SJSA1 (cell line): Measurements from ENCODE around the gene SIX6. TPM values are rescaled to one million over a fixed set of nuclear protein-coding genes. Genes with fewer than 3 reads are reported as not detected.
A peak's percentile ranks its signal among the peaks of the same experiment; 100 is the strongest.

ENCODE experiments used
- DNase-seq, 2 experiments: peaks; one replicate each; pipeline ENCODE4 v3.0.0-alpha.2; 2015 to 2020; ENCODE audit warnings: low spot score in 2 of 2, low read depth in 1 of 2
- H3K27ac ChIP-seq: fragments of 250-450 bp; sonication (Bioruptor Pico); 2 replicates; pipeline ENCODE4 v1.5.1; 2020; ENCODE audit warnings: mild to moderate bottlenecking, moderate library complexity
- H3K27me3 ChIP-seq: fragments of 250-450 bp; sonication (Bioruptor Pico); replicated peaks from 2 replicates; pipeline ENCODE4 v1.5.1; 2020; ENCODE audit warnings: mild to moderate bottlenecking, moderate library complexity
- H3K36me3 ChIP-seq: fragments of 250-450 bp; sonication (Bioruptor Pico); 2 replicates; pipeline ENCODE4 v1.5.1; 2020; ENCODE audit warnings: mild to moderate bottlenecking
- H3K4me1 ChIP-seq: fragments of 250-450 bp; sonication (Bioruptor Pico); replicated peaks from 2 replicates; pipeline ENCODE4 v1.6.1; 2021; ENCODE audit warnings: mild to moderate bottlenecking
- H3K4me3 ChIP-seq: fragments of 250-450 bp; sonication (Bioruptor Pico); 2 replicates; pipeline ENCODE4 v1.5.1; 2020; ENCODE audit warnings: mild to moderate bottlenecking
- H3K9me3 ChIP-seq: fragments of 250-450 bp; sonication (Bioruptor Pico); replicated peaks from 2 replicates; pipeline ENCODE4 v1.5.1; 2020; ENCODE audit warnings: mild to moderate bottlenecking
- total RNA-seq: library from RNA; depleted of rRNA; stranded (reverse); fragments of >200 nt; shearing (Covaris generic); gene quantifications from 2 replicates; pipeline ENCODE4 v1.2.3, GENCODE V29; 2014; rRNA removed

Gene SIX6
- total RNA-seq, 1 experiment from 2014 or later = not detected

- no peaks in the 10 kb centered on the region for H3K36me3 ChIP-seq
- no peak overlapping the region for H3K27ac ChIP-seq
- H3K4me1 ChIP-seq = no peaks in the 10 kb centered on the region
- H3K27me3 ChIP-seq = no peaks in the 10 kb centered on the region
- H3K4me3 ChIP-seq = no peak overlapping the region
- H3K9me3 ChIP-seq = no peaks in the 10 kb centered on the region; the same call in 1 of the 2 replicates
- DNase-seq = no peak
These were observed 35.7 kb downstream of the SIX6 start for GRCh38 chr14:60544659-60545058.

- Histone ChIP-seq H3K27ac (no peak overlapping the region), H3K4me1 (no peaks in the 10 kb centered on the region), H3K36me3 (no peaks in the 10 kb centered on the region), H3K27me3 (0 out of 2 replicates have a peak, but pooled peaks cover 6% of the 10 kb centered on the region), H3K9me3 (no peaks in the 10 kb centered on the region), H3K4me3 (no peak overlapping the region)
- DNase-seq = no peak
These were observed 44.9 kb downstream of the SIX6 start for GRCh38 chr14:60553808-60554207.

DNA sequence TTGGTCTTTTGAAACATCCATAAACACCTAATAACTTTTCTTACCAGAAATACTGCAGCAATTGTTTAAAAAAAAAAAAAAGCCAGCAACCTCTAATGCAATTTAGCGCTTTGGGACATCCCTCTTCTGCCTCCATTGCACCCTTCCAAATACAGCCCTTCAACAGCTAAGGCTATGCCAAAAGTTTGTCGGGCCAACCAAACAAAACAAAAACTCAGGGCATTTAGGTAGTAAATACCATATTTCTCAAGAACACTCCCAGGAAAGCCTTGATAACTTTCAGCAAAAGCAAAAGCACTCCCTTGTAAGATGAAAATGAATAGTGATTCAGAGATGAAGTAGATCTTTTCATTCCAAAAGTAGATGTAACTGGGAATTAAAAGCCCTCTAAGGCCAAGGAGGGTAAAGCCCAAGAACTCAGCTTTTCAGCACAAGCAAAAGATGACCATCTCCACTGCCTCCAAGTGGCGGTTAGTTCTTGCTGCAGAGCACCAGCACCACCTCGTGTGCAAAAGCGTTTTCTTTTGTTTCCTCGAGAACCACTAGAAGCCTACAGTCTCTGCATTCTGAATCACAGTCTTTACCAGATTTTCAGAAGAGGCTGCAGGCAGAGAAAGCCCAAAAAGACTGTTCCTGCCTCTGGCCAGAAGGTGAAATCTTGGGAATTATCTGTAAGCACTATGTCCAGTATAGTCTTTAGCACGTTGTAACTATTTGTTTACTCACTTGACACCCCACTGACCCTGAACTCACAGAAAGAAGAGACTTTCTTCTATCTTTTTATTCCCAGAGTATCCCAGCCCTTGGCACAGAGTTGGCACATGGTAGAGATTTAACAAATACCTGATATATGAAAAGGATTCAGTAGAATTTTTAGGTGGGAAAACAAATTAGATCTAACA, 53.1 kb downstream of the SIX6 start:
- no peaks in the 10 kb centered on the region for H3K36me3 ChIP-seq
- H3K27me3 ChIP-seq = no peaks in the 10 kb centered on the region
- H3K4me3 ChIP-seq = no peak overlapping the region
- peak; percentile 38 to 57 for DNase-seq
- H3K4me1 ChIP-seq = peaks cover 13% of the 10 kb centered on the region
- no peak overlapping the region for H3K27ac ChIP-seq
- no peaks in the 10 kb centered on the region for H3K9me3 ChIP-seq

Other genes starting within 250 kb of the SIX6 start
- gene C14orf39, start 23.1 kb upstream of the SIX6 start, total RNA-seq = 0.05 TPM in 1 of 2 replicates, not detected in the other
- 3.7 and 9.0 TPM in 2 replicates for gene SIX1, start 140.3 kb downstream of the SIX6 start, total RNA-seq
- gene SIX4, start 215.2 kb downstream of the SIX6 start, total RNA-seq = 4.2 and 5.3 TPM in 2 replicates
- gene MNAT1, start 225.6 kb downstream of the SIX6 start, total RNA-seq = 69.8 and 115 TPM in 2 replicates